IPS-15b (cell line): ENCODE data around the gene C1QTNF5.
A peak's percentile ranks its signal among the peaks of the same experiment; 100 is the strongest.

Experiments used
- H3K27me3 ChIP-seq: one replicate; pipeline ENCODE4 v1.6.1; 2013; ENCODE audit warnings: low read length; ENCODE audit not compliant: control insufficient read depth, insufficient read depth
- H3K36me3 ChIP-seq: one replicate; pipeline ENCODE4 v1.6.1; 2013; ENCODE audit warnings: low read length; ENCODE audit not compliant: control insufficient read depth, insufficient read depth
- H3K4me1 ChIP-seq: one replicate; pipeline ENCODE4 v1.6.1; 2013; ENCODE audit warnings: mild to moderate bottlenecking, low read length; ENCODE audit not compliant: control insufficient read depth, insufficient read depth
- H3K4me3 ChIP-seq: one replicate; pipeline ENCODE4 v1.5.1; 2013; ENCODE audit warnings: low read depth, low read length
- H3K9ac ChIP-seq: one replicate; pipeline ENCODE4 v1.6.1; 2013; ENCODE audit warnings: low read depth, mild to moderate bottlenecking, low read length
- H3K9me3 ChIP-seq: one replicate; pipeline ENCODE4 v1.6.1; 2013; ENCODE audit warnings: mild to moderate bottlenecking, low read length; ENCODE audit not compliant: control insufficient read depth, insufficient read depth

The C1QTNF5 gene

DNA sequence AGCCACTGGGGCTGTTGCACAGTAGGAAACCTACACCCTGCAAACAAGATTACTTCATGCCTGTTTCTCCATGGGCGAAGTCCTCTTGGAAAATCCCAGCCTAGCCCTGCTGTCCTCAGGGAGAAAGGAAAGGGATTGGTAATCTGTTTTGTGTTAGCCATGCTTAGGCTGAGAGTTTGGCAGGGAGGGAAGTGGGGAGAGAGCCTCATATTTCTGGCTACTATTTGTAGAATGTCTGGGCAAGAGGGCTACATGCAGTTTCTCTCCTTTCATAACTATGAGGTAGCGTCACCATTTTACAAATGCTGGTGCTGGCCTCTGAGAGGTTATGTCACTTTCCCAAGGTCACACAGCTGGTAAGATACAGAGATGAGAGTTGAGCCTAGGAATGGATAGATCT lies 6.6 kb upstream of the C1QTNF5 start:
- no peak overlapping the region for H3K4me3 ChIP-seq
- no peaks in the 10 kb centered on the region for H3K36me3 ChIP-seq
- H3K4me1 ChIP-seq, result no peaks in the 10 kb centered on the region
- H3K9me3 ChIP-seq, result no peaks in the 10 kb centered on the region
- H3K9ac ChIP-seq, result no peak overlapping the region
- H3K27me3 ChIP-seq, result peaks cover 33% of the 10 kb centered on the region

DNA sequence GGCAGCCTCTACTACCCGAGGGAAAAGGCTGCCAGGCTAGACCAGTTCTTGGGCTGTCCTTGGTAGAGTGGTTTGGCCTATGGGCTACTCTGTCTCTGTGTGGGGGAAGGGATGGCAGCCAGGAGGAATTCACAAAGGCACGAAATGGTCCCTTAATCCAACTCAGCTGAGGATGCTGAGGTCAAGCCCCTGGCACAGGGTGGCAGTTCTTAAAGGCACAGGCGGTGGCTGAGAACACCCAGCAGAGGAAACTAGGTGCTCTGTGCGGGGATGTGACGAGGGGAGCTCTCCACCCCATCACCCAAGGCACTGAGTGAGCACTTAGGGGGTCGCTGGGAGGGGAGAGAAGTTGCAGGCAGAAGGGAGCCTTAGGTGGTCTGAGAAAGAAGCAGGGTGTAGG lies 5.9 kb upstream of the C1QTNF5 start, which contains the start of gene MFRP:
MFRP (minus strand) TSS at position 101 of the 400 bp plus-strand sequence. CDS start 192 bp downstream, outside the sequence.
- Histone ChIP-seq H3K36me3 (no peaks in the 10 kb centered on the region), H3K9ac (no peak within 1 kb of the TSS), H3K4me3 (no peak within 1 kb of the TSS), H3K9me3 (no peaks in the 10 kb centered on the region), H3K27me3 (peaks cover 37% of the 10 kb centered on the region), H3K4me1 (no peaks in the 10 kb centered on the region)

DNA sequence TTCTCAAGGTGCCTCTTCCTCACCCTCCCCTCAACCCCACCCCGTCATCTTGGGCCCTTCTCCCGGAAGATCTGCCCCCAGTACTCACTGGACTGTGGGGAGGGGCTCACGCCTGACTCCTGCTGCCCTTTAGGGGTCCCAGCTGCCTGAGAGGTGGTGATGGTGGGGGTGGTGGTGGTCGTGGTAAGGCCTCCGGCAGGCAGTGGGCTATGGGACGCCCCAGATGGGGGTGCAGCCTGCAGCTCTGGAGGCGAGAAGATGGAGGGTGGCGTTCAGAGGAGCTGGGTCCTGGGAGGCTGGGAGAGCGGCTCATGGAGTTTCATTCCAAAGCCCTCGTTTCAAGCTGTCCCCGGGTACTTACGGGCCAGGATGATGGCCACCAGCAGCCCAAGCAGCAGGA lies 5.0 kb upstream of the C1QTNF5 start:
- no peak overlapping the region for H3K9ac ChIP-seq
- peaks cover 46% of the 10 kb centered on the region for H3K27me3 ChIP-seq
- no peaks in the 10 kb centered on the region for H3K4me1 ChIP-seq
- H3K36me3 ChIP-seq, result no peaks in the 10 kb centered on the region
- H3K9me3 ChIP-seq, result no peaks in the 10 kb centered on the region
- H3K4me3 ChIP-seq, result no peak overlapping the region

DNA sequence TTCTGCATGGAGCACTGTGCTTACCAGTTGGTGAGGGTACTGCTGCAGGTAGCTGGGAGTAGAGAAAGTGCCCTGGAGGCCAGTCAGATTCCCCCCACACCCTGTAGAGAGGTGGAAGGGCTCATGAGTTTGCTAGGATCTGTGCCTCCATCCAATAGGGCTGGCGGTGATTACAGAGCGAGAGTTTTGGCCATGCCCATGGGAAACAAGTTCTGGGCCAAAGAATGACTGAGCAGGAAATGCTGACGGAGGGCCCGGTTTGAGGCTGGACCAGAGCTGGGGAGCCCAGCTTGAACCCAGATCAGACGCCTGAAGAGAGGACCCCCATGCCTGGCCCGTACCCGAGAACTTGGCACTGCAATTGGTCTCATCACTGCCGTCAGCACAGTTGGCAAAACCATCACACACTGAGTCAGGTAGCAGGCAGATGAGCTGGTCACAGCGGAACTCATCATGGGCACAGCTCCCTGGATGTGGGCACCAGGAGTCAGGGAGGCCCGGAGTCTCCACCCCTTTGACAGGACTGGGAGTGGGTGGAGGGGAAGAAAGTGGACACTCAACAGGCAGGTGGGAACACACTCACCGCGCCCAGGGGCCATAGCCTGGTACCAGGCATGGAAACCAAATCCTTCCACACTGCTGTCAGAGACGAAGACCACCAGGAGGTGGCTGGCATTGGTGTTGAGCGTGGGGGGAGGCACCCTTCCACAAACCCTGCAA lies 3.8 kb upstream of the C1QTNF5 start:
- Histone ChIP-seq H3K9ac (no peak overlapping the region), H3K9me3 (no peaks in the 10 kb centered on the region), H3K4me1 (no peaks in the 10 kb centered on the region), H3K27me3 (peaks cover 48% of the 10 kb centered on the region), H3K4me3 (no peak overlapping the region), H3K36me3 (no peaks in the 10 kb centered on the region)

DNA sequence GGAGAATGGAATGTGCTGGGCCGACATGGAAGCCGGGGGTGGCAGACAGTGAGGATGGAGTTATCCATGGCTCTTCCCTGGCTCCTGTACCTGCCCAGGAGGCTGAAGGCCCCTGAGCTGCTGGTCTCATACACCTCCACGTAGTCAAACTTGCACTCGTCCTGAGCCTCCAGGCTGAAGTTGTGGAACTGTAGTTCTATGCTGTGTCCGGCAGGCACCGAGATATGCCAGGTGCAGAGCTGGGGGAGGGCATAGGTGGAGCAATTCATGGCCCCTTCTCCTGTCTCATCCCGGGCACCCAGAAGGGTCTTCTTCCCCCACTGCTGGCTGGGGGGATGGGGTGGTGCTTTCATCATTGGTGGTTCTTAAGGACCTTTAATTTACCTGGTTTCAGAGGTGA lies 3.0 kb upstream of the C1QTNF5 start:
- Histone ChIP-seq H3K9ac (no peak overlapping the region), H3K36me3 (no peaks in the 10 kb centered on the region), H3K4me3 (no peak overlapping the region), H3K9me3 (no peaks in the 10 kb centered on the region), H3K4me1 (peaks cover 6% of the 10 kb centered on the region), H3K27me3 (peaks cover 55% of the 10 kb centered on the region)

DNA sequence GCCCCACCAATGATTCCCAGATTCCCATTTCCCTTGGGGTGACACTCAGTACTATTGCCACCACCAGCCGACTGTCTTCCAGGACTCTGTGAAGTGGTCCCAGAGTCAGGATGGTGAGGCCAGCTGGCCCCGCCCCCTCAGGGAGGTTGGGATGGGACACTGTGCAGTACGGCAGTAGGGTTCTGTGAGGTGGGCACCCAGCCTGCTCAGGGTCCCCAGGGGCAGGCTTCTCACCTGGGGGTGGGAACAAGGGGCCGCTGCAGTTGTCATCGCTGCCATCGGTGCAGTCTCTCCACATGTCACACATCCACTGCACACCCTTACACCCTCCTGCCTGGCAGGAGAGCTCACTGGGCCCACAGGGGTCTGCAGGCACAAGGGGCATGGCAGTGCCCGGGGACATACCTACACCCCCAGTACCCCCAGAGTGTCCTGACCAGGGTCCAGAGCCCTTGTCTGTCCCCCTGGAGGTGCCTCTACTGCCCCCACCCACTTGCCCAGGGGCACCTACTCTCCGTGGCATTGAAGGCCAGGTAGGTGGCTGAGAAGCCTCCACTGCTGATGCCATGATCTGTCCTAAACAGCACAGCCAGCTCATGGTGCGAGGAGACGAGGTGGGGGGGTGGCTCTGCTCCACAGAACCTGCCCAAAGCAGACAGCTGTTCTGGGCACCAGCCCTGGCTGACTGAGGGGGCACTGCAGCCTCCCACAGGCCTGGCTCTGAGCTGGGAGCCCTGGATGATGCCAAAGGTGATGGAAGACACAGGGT lies 1.9 kb upstream of the C1QTNF5 start:
- H3K27me3 ChIP-seq, result peaks cover 53% of the 10 kb centered on the region
- no peaks in the 10 kb centered on the region for H3K36me3 ChIP-seq
- H3K4me3 ChIP-seq, result no peak overlapping the region
- H3K9ac ChIP-seq, result no peak overlapping the region
- H3K4me1 ChIP-seq, result peaks cover 6% of the 10 kb centered on the region
- no peaks in the 10 kb centered on the region for H3K9me3 ChIP-seq

DNA sequence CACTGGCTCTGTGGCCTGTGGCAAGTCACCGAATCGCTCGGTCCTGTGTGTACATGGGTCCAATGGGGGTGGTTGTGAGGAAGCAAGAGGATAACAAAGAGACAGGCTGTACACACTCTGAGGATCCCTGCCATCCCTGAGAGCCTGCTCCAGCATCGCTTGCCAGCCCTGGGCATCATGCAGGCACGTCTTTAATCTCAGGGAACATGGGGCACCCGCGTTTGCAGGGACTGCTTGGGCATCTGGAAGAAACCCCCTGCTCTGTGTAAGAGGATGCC lies 1.3 kb upstream of the C1QTNF5 start:
- Histone ChIP-seq H3K9ac (no peak overlapping the region), H3K9me3 (no peaks in the 10 kb centered on the region), H3K4me3 (no peak overlapping the region), H3K4me1 (peaks cover 11% of the 10 kb centered on the region), H3K27me3 (peaks cover 49% of the 10 kb centered on the region), H3K36me3 (no peaks in the 10 kb centered on the region)

DNA sequence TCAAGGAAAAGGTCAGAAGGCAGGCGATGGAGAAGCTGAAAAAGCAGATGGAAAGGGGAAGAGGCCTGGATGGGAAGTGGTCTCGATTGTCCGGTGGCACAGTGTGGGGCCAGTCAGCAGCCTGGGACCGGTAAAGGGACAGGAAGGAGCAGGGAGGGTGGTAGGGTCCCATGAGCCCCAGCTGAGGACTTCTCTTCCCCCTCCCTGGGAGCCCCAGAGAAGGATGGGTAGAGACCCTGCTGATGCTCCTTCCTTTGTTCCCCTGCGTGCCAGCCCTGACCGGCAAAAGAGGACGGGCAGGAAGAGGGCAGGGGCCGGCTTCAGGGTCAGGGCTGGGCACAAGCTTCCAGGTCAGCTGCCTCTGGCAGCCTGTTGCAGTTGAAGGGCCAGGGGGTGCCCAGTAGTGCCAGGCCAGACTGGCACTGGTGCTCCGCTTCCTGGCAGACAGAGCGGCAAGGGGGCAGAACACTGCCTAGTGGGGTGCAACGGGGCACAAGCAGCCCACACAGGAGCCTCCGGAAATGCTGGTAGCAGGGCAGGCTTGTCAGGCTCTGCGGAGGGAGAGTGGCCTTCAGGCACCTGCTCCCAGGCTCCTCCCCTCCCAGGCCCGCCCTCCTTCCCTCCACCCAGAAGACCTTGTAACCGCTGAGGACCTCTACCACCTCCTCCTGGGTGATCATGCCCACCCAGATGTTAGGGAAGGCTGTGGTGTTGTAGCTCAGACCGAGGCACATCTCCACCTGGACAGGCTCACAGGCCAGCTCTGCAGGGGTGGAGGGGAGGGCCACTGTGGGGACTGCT lies 739 bp upstream of the C1QTNF5 start:
- Histone ChIP-seq H3K9ac (no peak overlapping the region), H3K9me3 (no peaks in the 10 kb centered on the region), H3K36me3 (peaks cover 2% of the 10 kb centered on the region), H3K4me3 (peak overlapping the region; percentile 54), H3K27me3 (peaks cover 47% of the 10 kb centered on the region), H3K4me1 (peaks cover 11% of the 10 kb centered on the region)

DNA sequence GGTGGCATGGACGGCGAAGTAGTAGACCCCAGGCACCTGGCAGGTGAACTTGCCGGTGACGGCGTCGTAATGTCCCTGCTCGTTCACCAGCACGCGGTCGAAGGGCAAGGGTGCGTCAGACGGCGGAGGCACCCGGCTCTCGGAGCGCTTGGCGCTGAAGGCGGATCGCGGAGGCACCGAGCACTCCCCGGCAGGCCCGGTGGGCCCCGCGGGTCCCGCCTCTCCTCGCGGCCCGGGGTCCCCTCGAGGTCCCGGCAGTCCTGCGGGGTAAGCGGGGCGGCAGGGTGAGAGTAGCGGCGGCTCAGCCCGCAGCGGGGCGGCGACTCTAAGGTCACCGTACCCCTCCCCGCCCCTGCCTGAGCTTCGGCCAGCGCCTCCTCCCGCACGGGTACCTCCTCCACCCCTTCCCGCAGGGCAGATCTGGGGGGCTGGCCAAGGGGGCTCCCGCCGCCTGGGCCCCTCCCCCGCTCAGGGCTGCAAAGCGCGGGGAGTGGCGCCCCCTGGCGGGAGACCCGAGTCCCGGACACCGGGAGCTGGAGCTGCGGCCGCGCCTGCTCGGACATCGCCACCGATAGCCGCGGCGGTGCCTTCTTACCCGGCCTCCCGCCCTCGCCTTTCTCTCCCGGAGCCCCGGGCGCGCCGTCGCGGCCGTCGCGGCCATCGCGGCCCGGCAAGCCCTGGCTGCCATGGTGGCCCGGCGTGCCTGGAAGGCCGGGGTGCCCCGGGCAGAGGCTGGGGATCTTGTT lies 921 bp downstream of the C1QTNF5 start:
- H3K9ac ChIP-seq, result no peak overlapping the region
- H3K4me1 ChIP-seq, result peaks cover 11% of the 10 kb centered on the region

DNA sequence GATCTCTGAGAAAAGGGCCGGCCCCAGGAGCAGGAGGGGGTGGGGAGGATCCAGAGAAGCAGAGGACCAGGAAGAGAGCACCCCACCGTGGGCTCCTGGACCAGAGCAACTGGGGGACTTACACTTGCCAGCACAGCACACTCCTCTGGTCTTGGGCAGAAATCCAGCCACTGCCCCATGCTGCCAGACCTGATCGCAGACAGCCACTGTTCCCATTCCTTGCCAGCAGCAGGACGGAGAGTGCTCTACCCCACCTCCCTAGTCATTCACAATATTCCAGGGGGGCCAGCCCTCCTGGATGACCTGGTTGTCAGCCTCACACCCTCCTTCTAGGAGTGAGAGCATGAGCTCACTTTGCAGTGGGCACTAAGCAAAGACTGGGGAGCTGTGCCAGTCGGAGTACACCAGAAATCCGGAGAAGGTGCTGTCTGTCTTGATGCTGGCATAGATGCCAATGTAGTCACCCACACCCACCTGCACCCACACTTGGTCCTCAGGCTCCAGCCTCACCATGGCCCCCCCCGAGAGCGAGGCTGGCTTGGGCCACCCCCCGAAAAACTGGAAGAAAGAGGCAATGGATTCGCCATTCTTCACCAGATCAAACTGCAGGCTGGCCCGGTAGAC lies 1.6 kb downstream of the C1QTNF5 start:
- H3K9ac ChIP-seq, result no peak overlapping the region
- H3K36me3 ChIP-seq, result peaks cover 8% of the 10 kb centered on the region
- H3K27me3 ChIP-seq, result peaks cover 33% of the 10 kb centered on the region
- peaks cover 11% of the 10 kb centered on the region for H3K4me1 ChIP-seq
- H3K9me3 ChIP-seq, result no peaks in the 10 kb centered on the region
- peak overlapping the region; percentile 54 for H3K4me3 ChIP-seq

More for the DNA sequence above, 921 bp downstream of the C1QTNF5 start:
- Histone ChIP-seq H3K36me3 (peaks cover 8% of the 10 kb centered on the region), H3K4me3 (peak overlapping the region; percentile 54), H3K27me3 (peaks cover 37% of the 10 kb centered on the region), H3K9me3 (no peaks in the 10 kb centered on the region)

DNA sequence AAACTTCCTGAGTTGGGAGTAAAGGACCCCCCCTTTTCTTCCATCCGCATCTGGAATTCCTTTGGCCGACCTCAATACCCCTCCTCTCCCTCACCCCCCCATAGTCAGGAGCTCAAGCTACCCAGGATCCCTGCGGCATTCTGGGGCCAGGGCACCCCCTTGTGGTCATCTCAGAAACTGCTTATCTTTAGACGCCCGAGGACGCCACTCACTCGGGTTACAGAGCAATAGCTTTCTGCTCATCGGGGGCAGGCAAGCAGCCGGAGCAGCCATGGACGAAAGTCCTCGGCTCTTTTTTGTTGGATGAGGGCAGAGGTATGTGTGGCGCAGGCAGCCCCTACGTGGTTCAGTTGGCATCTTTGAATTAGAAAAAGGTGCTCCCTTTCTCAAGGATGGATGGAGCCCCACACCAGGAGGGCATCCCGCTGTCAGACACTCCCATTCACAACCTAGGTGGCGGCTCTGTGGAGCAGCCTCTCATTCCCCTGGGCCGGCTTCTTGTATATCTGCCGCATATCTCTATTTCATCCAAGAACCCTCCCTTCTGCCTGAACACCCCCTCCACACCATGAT lies 2.3 kb downstream of the C1QTNF5 start:
- peaks cover 8% of the 10 kb centered on the region for H3K36me3 ChIP-seq
- H3K4me1 ChIP-seq, result peaks cover 13% of the 10 kb centered on the region
- H3K27me3 ChIP-seq, result peaks cover 33% of the 10 kb centered on the region
- H3K9ac ChIP-seq, result peak overlapping the region; percentile 8
- peak overlapping the region; percentile 54 for H3K4me3 ChIP-seq
- no peaks in the 10 kb centered on the region for H3K9me3 ChIP-seq
